22Rv1 (cell line): ENCODE data around the gene TM4SF5.

Experiments
- ZFX ChIP-seq: fragments of 450-650 bp; IDR thresholded peaks from 2 replicates; pipeline ENCODE4 v1.6.1; 2017; ENCODE audit warnings: antibody characterized with exemption, borderline replicate concordance
- TF ChIP-seq, protein P1 (sequence below): fragments of 450-650 bp; IDR thresholded peaks from 2 replicates; pipeline ENCODE4 v1.5.1; 2017; ENCODE audit warnings: mild to moderate bottlenecking

DNA sequence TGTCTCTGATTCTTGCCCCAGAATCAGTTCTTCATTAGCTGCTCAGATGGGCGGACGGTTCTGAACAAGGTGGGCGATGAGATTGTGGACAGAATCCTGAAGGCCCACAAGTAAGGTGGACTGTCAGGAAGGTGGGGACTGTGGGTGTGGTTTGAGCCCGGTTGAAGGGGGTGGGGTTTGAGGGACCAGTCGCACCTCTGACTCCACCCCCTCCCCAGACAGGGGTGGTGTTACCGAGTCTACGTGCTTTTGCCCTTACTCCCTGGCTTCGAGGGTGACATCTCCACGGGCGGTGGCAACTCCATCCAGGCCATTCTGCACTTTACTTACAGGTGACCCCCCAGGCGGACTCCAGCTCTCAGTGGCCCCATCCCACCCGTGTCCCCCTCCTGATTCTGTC lies 46.6 kb downstream of the TM4SF5 start:
- TF ChIP-seq, protein P1, sequence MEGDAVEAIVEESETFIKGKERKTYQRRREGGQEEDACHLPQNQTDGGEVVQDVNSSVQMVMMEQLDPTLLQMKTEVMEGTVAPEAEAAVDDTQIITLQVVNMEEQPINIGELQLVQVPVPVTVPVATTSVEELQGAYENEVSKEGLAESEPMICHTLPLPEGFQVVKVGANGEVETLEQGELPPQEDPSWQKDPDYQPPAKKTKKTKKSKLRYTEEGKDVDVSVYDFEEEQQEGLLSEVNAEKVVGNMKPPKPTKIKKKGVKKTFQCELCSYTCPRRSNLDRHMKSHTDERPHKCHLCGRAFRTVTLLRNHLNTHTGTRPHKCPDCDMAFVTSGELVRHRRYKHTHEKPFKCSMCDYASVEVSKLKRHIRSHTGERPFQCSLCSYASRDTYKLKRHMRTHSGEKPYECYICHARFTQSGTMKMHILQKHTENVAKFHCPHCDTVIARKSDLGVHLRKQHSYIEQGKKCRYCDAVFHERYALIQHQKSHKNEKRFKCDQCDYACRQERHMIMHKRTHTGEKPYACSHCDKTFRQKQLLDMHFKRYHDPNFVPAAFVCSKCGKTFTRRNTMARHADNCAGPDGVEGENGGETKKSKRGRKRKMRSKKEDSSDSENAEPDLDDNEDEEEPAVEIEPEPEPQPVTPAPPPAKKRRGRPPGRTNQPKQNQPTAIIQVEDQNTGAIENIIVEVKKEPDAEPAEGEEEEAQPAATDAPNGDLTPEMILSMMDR, result no peak
- TF ChIP-seq ZFX, result no peak
